GM12891 (cell line): ENCODE results near the gene IFI30.

Experiments used
- DNase-seq: peaks from one replicate; pipeline ENCODE4 v3.0.0; 2011; ENCODE audit warnings: low spot score; ENCODE audit not compliant: insufficient read length
- FAIRE-seq: peaks from 2 replicates; lab custom pipeline; 2011; peaks lifted over from hg19 to GRCh38; lab: Jason Lieb, UNC
- PAX5 ChIP-seq: IDR thresholded peaks from 2 replicates; pipeline ENCODE4 v1.6.1; 2011; ENCODE audit warnings: low read length, moderate library complexity, mild to moderate bottlenecking; ENCODE audit not compliant: insufficient read depth, severe bottlenecking
- POLR2A ChIP-seq: IDR thresholded peaks from 2 replicates; pipeline ENCODE4 v1.6.1; 2011; ENCODE audit warnings: low read depth, low read length, control low read depth
- POLR2AphosphoS5 ChIP-seq: IDR thresholded peaks from 2 replicates; pipeline ENCODE4 v1.6.1; 2011; ENCODE audit warnings: low read depth, low read length, control low read depth
- POU2F2 ChIP-seq: IDR thresholded peaks from 2 replicates; pipeline ENCODE4 v1.6.1; 2011; ENCODE audit warnings: low read depth, mild to moderate bottlenecking, control low read depth, low read length, moderate library complexity
- SPI1 ChIP-seq: IDR thresholded peaks from 2 replicates; pipeline ENCODE4 v1.6.1; 2011; ENCODE audit warnings: low read depth, low read length, control low read depth
- TAF1 ChIP-seq: IDR thresholded peaks from 2 replicates; pipeline ENCODE4 v1.6.1; 2011; ENCODE audit warnings: low read depth, low read length, control low read depth

Gene IFI30

DNA sequence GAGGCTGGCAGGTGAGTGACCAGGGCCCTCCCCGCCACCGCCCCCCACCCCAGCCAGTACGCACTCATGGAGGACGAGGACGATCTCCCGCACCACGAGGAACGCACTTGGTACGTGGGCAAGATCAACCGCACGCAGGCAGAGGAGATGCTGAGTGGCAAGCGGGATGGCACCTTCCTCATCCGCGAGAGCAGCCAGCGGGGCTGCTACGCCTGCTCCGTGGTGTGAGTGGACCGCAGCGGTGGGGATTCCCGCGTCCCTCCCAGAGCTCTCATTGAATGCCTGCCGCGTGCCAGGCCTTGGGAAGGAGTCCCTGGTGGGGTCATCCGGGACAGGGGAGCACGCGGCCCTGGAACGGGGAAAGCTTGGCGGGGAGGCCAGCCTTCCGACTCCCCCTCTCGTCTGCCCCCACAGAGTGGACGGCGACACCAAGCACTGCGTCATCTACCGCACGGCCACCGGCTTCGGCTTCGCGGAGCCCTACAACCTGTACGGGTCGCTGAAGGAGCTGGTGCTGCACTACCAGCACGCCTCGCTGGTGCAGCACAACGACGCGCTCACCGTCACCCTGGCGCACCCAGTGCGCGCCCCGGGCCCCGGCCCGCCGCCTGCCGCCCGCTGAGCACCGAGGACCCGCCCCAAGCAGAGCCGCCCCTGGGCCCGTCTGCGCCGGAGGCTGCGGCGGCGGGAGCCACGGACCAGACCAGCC, 4.8 kb upstream of the IFI30 start:
- no peak for TF ChIP-seq POLR2A
- no peak for TF ChIP-seq TAF1
- TF ChIP-seq POU2F2 = no peak
- TF ChIP-seq POLR2AphosphoS5 = no peak
- no peak for TF ChIP-seq SPI1
- TF ChIP-seq PAX5 = no peak
- DNase-seq (no peak), FAIRE-seq (no peak)

DNA sequence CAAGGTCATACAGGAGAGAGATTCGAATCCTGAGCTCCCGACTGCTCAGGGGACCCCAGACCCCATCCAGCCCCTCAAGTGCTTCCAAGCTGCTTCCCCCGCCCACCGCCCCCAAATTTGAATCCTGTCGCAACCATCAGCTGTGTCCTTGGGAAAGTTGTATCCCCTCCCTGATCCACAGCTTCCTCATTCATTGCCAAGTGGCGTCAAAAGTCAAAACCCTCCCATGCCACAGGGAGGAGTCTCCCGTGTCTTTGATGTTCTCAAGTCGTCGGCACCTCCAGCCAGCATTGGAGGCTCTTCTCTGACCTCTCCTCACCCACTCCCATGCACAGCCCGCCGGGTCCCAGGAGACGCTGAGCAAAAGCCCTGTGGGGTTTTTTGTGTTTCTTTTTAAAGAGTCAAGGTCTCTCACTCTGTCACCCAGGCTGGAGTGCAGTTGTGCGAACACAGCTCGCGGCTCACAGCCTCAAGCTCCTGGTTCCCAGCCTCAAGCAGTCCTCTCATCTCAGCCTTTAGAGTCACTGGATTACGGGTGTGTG, 2.8 kb upstream of the IFI30 start:
- no peak for DNase-seq
- TF ChIP-seq POLR2AphosphoS5 = no peak
- peak; percentile 76 for FAIRE-seq

DNA sequence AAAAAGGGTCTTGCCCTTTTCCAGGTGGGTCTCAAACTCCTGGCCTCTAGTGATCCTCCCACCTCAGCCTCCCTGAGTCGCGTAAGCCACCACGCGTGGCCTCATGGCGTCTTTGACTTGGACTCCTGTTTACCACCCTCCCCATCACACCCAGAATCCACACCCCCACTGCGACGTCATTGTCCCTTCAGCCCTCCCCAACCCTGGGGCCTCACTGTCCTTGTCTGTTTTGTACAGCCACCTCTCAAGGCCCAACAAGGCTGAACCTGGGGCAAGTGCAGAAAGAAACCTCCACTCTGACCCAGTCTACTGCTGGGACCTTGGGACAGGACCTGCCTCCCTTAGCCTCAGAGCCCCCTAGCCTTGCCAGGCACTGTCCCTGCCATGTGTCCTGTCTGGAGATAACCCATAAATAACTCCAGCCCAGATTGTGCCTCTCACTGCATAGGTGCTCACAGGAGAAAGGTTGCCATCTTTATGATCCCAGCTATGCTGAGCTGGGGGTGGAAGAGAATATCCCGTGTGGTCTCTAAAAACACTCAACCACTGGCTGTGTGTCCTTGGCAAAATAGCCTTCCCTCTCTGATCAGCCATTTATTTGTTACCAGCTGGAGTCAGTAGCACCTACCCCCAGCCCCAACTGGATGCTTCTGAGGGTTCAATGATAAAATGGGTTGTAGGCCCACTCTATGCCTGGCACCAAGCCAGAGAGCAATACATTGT, 1.8 kb upstream of the IFI30 start:
- DNase-seq (no peak), FAIRE-seq (peak; percentile 5)
- TF ChIP-seq PAX5 = no peak
- TF ChIP-seq POU2F2 = no peak
- TF ChIP-seq SPI1 = no peak
- no peak for TF ChIP-seq POLR2AphosphoS5
- no peak for TF ChIP-seq POLR2A
- no peak for TF ChIP-seq TAF1

DNA sequence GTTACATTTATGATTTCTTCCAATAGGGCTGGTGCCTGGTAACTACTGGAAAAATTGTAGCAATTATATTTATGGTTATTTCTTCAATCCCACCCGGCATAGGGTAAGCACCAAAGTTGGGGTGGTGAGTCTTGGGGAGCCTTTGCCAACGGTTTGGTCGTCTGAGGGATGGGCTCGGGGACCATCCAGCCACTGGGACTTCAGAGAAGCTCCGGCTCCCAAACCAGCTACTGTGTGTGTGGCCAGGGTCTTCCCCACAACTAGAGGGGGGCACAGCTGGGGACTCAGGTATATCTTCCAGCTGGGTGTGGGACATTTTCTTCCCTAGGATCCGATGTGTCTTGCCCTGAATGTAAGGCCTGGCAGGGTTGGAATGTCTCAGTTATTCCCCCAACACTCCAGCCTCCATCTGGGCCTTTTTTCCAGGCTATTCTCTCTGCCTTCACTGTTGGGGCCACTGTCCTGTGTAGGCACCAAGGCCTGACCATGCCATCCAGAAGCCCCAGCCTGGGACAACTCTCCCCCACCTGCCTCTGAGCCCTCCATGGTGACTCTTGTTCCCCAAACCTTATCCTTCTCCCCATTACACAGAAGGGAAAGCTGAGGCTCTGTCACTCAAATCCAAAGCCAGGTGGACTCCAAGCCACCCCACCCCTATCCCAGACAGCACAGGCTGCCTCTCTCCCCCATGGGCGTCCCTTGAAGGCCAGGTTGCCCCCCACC, 1.1 kb upstream of the IFI30 start:
- no peak for DNase-seq
- TF ChIP-seq PAX5 (no peak), POU2F2 (no peak), POLR2AphosphoS5 (no peak), POLR2A (no peak), SPI1 (no peak), TAF1 (no peak)
- no peak for FAIRE-seq

DNA sequence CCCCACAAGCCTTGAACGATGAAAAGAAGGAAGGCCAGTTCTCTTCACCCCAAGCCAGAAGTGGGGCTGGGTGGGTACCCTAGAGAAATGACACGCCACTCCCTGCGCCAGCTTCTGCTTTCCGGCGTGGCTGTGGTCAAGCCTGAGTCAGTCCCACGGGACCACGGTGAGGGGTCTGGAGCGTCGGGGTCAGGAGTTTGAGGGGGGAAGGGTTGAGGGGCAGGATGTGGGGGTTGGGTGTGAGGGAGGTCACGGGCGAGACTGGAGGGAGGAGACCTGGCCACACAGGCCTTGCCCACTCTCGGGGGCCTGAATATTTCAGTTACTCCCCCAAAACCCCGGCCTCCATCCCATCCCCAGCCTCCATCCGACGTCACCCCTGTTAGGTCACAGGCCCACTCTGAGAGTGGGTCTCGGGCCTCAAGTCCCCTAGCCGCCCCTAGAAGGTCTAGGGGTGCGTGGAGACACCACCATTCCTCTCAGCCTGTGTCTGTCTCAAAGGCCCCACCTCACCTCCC, 500 bp upstream of the IFI30 start:
- DNase-seq = no peak
- no peak for TF ChIP-seq POLR2A
- no peak for TF ChIP-seq POLR2AphosphoS5
- TF ChIP-seq SPI1 = no peak
- no peak for TF ChIP-seq POU2F2
- no peak for TF ChIP-seq PAX5
- TF ChIP-seq TAF1 = no peak
- FAIRE-seq = no peak

DNA sequence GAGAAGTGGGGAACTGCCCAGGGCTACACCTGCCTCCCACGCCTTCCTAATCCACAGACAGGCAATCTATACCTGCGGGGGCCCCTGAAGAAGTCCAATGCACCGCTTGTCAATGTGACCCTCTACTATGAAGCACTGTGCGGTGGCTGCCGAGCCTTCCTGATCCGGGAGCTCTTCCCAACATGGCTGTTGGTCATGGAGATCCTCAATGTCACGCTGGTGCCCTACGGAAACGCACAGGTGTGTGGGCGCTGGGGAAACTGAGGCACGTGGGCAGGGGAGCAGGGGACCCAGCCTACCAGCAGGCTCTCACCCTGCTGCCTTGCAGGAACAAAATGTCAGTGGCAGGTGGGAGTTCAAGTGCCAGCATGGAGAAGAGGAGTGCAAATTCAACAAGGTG, 1.4 kb downstream of the IFI30 start:
- no peak for TF ChIP-seq POU2F2
- TF ChIP-seq SPI1 = 0 out of 2 replicates have a peak, but pooled peaks have one; percentile 3
- no peak for FAIRE-seq
- no peak for DNase-seq

DNA sequence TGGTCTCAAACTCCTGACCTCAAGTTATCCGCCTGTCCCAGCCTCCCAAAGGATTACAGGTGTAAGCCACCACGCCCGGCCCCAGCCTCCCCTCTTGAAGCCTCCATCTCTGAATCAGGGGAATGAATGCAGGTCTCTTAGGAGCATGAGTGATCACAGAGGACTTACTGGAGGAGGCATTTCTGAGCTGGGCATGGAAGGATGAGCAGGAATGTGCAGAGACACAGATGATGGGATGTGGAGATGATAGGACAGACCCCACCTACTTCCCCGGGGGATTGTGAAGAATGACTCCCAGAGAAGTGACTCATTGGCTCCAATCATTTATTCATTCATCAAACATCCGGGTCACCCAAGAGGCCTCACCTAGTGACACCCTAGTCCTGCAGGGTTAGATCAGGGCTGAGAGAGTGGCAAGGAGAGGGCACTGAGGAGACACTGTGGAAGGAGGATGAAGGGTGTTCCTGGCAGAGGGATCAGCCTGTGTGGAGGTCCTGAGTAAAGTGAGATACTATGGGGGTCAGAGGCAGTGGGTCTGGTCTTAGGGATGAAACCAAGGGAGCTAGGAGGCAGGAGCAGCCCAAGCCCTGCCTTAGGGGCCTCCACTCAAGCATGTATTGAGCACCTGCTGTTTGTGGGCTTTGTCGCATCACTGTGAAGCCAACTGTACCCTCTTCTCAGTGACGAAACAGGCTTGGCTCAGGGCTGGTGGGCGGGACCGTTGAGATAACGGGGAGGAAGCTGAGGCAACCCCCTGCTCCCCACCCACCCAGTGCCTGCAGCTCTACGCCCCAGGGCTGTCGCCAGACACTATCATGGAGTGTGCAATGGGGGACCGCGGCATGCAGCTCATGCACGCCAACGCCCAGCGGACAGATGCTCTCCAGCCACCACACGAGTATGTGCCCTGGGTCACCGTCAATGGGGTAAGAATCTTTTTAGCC, 3.0 kb downstream of the IFI30 start:
- TF ChIP-seq POU2F2 (no peak), POLR2A (no peak), TAF1 (no peak)
- peak; percentile 45 for FAIRE-seq
- DNase-seq = no peak

DNA sequence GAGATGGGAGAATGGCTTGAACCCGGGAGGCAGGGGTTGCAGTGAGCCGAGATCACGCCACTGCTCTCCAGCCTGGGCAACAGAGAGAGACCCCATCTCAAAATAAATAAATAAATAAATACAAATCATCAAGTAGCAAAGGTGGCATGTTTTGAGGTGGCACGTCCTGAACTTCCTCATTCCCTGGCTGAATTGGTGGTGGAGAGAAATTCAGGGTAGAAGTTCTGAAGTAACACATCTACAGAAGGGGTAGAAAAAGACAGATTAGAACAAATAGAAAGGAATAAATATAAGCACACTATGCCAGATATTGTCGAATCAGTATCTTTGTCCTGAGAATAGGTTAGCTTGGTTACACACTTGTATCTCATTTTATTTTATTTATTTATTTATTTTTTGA, 6.3 kb downstream of the IFI30 start:
- no peak for DNase-seq
- no peak for TF ChIP-seq PAX5
- TF ChIP-seq SPI1 = no peak
- TF ChIP-seq POU2F2 = no peak
- no peak for TF ChIP-seq POLR2A
- no peak for TF ChIP-seq POLR2AphosphoS5
- TF ChIP-seq TAF1 = no peak
- no peak for FAIRE-seq

DNA sequence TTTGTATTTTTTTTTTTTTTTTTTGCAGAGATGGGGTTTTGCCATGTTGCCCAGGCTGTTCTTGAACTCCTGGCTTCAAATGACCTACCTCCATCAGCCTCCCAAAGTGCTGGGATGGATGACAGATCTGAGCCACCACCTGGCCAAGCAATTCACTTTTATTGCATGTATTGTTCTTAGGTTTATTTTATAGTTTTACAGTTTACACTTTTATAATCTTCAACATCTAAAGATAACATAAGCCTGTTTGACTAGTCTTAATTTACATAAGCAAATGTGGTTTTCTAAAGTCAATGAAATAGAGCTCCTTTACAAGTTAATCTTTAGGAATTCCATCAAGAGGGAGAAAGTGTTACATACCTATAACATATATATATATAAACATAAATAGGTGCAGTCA, 9.9 kb downstream of the IFI30 start:
- no peak for FAIRE-seq
- DNase-seq = no peak
- TF ChIP-seq POLR2A (no peak), TAF1 (no peak), POU2F2 (no peak), POLR2AphosphoS5 (no peak)
